ENCODE measurements around the gene SERPINI1. TPM values are rescaled to one million over a fixed set of nuclear protein-coding genes. Genes with fewer than 3 reads are reported as not detected.

The SERPINI1 gene
- total RNA-seq, 1 experiment from 2014 or later, result 6.4 TPM

DNA sequence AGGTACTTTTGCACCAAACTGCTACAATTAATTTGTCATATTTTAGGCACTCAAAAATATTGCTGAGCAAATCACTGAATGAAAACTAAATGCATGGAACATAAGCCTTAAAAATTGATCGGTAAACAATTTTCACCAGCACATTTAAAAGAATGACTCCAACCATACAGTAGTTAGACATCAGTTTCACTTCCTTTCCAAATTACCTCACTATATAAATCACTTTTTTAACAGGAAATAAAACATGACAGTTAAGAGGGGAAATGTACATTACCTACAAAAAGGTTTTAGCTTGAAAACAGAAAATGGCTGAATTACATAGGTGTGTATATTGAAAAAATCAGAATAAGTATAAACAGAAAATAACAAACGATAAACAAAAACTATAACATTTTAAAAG is 108.4 kb downstream of the SERPINI1 start (continued):
- no peak for TF ChIP-seq GABPB1 (CRISPR knock-in tag; IDR thresholded peaks at IDR 0.05)
- TF ChIP-seq MYBL2 (CRISPR knock-in tag; IDR thresholded peaks at IDR 0.05), result no peak
- TF ChIP-seq EMX1 (CRISPR knock-in tag; IDR thresholded peaks at IDR 0.05), result no peak
- no peak for TF ChIP-seq TP53 (CRISPR knock-in tag; IDR thresholded peaks at IDR 0.05)
- no peak for TF ChIP-seq GRHL2 (CRISPR knock-in tag; IDR thresholded peaks at IDR 0.05; ENCODE audit: insufficient replicate concordance, severe bottlenecking)
- TF ChIP-seq, protein P1, sequence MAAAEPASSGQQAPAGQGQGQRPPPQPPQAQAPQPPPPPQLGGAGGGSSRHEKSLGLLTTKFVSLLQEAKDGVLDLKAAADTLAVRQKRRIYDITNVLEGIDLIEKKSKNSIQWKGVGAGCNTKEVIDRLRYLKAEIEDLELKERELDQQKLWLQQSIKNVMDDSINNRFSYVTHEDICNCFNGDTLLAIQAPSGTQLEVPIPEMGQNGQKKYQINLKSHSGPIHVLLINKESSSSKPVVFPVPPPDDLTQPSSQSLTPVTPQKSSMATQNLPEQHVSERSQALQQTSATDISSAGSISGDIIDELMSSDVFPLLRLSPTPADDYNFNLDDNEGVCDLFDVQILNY (CRISPR knock-in tag; IDR thresholded peaks at IDR 0.05), result no peak
- TF ChIP-seq, protein P2, sequence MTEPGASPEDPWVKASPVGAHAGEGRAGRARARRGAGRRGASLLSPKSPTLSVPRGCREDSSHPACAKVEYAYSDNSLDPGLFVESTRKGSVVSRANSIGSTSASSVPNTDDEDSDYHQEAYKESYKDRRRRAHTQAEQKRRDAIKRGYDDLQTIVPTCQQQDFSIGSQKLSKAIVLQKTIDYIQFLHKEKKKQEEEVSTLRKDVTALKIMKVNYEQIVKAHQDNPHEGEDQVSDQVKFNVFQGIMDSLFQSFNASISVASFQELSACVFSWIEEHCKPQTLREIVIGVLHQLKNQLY (CRISPR knock-in tag; IDR thresholded peaks at IDR 0.05), result no peak
- TF ChIP-seq RORB (CRISPR knock-in tag; IDR thresholded peaks at IDR 0.05), result no peak

DNA sequence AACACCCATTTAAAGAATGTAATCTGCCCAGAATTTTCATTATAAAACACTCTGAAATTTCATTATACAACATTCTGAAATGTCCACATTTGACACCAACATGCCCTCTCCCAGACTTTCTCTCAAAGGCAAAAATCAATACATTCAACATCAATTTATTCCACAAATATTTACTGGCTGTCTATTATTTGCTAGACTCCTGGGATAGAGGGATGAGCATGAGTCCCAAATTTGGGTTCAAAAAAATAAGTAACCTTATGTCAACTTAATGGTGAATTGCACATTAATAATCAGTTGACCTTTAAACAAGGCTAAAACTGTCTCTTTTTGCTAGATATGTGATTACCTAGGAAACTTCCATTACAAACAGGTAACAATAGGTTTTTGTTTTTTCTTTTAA is 109.0 kb downstream of the SERPINI1 start:
- no peak for DNase-seq (ENCODE audit: low spot score)
- no peaks in the 10 kb centered on the region for H3K27me3 Mint-ChIP-seq (ENCODE audit: low read depth)
- no peak overlapping the region for H3K4me3 Mint-ChIP-seq
- H3K9me3 Mint-ChIP-seq, result peaks cover 8% of the 10 kb centered on the region
- no peak for ATAC-seq
- H3K4me1 Mint-ChIP-seq, result no peaks in the 10 kb centered on the region
- CTCF ChIA-PET, result no interaction called here
- no peak overlapping the region for H3K27ac Mint-ChIP-seq
- no peaks in the 10 kb centered on the region for H3K36me3 Mint-ChIP-seq
- POLR2A ChIA-PET, result no interaction called here
- TF ChIP-seq ZNF263 (CRISPR knock-in tag; IDR thresholded peaks at IDR 0.05; ENCODE audit: low read depth) (no peak), ZNF416 (CRISPR knock-in tag; IDR thresholded peaks at IDR 0.05) (no peak), SP1 (CRISPR knock-in tag; conservative IDR thresholded peaks at IDR 0.05) (no peak), ELF4 (CRISPR knock-in tag; IDR thresholded peaks at IDR 0.05; ENCODE audit: low read depth) (no peak), HMGA2 (CRISPR knock-in tag; IDR thresholded peaks at IDR 0.05) (no peak), ZNF219 (CRISPR knock-in tag; IDR thresholded peaks at IDR 0.05; ENCODE audit: borderline replicate concordance) (no peak), FOXJ3 (CRISPR knock-in tag; IDR thresholded peaks at IDR 0.05; ENCODE audit: borderline replicate concordance) (no peak), JAZF1 (CRISPR knock-in tag; IDR thresholded peaks at IDR 0.05) (no peak)
- TF ChIP-seq, protein P3, sequence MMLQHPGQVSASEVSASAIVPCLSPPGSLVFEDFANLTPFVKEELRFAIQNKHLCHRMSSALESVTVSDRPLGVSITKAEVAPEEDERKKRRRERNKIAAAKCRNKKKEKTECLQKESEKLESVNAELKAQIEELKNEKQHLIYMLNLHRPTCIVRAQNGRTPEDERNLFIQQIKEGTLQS (CRISPR knock-in tag; conservative IDR thresholded peaks at IDR 0.05), result no peak
- TF ChIP-seq, protein P4, sequence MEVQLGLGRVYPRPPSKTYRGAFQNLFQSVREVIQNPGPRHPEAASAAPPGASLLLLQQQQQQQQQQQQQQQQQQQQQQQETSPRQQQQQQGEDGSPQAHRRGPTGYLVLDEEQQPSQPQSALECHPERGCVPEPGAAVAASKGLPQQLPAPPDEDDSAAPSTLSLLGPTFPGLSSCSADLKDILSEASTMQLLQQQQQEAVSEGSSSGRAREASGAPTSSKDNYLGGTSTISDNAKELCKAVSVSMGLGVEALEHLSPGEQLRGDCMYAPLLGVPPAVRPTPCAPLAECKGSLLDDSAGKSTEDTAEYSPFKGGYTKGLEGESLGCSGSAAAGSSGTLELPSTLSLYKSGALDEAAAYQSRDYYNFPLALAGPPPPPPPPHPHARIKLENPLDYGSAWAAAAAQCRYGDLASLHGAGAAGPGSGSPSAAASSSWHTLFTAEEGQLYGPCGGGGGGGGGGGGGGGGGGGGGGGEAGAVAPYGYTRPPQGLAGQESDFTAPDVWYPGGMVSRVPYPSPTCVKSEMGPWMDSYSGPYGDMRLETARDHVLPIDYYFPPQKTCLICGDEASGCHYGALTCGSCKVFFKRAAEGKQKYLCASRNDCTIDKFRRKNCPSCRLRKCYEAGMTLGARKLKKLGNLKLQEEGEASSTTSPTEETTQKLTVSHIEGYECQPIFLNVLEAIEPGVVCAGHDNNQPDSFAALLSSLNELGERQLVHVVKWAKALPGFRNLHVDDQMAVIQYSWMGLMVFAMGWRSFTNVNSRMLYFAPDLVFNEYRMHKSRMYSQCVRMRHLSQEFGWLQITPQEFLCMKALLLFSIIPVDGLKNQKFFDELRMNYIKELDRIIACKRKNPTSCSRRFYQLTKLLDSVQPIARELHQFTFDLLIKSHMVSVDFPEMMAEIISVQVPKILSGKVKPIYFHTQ (CRISPR knock-in tag; IDR thresholded peaks at IDR 0.05), result no peak
- TF ChIP-seq, protein P5, sequence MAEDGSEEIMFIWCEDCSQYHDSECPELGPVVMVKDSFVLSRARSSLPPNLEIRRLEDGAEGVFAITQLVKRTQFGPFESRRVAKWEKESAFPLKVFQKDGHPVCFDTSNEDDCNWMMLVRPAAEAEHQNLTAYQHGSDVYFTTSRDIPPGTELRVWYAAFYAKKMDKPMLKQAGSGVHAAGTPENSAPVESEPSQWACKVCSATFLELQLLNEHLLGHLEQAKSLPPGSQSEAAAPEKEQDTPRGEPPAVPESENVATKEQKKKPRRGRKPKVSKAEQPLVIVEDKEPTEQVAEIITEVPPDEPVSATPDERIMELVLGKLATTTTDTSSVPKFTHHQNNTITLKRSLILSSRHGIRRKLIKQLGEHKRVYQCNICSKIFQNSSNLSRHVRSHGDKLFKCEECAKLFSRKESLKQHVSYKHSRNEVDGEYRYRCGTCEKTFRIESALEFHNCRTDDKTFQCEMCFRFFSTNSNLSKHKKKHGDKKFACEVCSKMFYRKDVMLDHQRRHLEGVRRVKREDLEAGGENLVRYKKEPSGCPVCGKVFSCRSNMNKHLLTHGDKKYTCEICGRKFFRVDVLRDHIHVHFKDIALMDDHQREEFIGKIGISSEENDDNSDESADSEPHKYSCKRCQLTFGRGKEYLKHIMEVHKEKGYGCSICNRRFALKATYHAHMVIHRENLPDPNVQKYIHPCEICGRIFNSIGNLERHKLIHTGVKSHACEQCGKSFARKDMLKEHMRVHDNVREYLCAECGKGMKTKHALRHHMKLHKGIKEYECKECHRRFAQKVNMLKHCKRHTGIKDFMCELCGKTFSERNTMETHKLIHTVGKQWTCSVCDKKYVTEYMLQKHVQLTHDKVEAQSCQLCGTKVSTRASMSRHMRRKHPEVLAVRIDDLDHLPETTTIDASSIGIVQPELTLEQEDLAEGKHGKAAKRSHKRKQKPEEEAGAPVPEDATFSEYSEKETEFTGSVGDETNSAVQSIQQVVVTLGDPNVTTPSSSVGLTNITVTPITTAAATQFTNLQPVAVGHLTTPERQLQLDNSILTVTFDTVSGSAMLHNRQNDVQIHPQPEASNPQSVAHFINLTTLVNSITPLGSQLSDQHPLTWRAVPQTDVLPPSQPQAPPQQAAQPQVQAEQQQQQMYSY (CRISPR knock-in tag; IDR thresholded peaks at IDR 0.05), result no peak
- TF ChIP-seq, protein P6, sequence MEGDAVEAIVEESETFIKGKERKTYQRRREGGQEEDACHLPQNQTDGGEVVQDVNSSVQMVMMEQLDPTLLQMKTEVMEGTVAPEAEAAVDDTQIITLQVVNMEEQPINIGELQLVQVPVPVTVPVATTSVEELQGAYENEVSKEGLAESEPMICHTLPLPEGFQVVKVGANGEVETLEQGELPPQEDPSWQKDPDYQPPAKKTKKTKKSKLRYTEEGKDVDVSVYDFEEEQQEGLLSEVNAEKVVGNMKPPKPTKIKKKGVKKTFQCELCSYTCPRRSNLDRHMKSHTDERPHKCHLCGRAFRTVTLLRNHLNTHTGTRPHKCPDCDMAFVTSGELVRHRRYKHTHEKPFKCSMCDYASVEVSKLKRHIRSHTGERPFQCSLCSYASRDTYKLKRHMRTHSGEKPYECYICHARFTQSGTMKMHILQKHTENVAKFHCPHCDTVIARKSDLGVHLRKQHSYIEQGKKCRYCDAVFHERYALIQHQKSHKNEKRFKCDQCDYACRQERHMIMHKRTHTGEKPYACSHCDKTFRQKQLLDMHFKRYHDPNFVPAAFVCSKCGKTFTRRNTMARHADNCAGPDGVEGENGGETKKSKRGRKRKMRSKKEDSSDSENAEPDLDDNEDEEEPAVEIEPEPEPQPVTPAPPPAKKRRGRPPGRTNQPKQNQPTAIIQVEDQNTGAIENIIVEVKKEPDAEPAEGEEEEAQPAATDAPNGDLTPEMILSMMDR (IDR thresholded peaks at IDR 0.05), result no peak
- TF ChIP-seq, protein P7, sequence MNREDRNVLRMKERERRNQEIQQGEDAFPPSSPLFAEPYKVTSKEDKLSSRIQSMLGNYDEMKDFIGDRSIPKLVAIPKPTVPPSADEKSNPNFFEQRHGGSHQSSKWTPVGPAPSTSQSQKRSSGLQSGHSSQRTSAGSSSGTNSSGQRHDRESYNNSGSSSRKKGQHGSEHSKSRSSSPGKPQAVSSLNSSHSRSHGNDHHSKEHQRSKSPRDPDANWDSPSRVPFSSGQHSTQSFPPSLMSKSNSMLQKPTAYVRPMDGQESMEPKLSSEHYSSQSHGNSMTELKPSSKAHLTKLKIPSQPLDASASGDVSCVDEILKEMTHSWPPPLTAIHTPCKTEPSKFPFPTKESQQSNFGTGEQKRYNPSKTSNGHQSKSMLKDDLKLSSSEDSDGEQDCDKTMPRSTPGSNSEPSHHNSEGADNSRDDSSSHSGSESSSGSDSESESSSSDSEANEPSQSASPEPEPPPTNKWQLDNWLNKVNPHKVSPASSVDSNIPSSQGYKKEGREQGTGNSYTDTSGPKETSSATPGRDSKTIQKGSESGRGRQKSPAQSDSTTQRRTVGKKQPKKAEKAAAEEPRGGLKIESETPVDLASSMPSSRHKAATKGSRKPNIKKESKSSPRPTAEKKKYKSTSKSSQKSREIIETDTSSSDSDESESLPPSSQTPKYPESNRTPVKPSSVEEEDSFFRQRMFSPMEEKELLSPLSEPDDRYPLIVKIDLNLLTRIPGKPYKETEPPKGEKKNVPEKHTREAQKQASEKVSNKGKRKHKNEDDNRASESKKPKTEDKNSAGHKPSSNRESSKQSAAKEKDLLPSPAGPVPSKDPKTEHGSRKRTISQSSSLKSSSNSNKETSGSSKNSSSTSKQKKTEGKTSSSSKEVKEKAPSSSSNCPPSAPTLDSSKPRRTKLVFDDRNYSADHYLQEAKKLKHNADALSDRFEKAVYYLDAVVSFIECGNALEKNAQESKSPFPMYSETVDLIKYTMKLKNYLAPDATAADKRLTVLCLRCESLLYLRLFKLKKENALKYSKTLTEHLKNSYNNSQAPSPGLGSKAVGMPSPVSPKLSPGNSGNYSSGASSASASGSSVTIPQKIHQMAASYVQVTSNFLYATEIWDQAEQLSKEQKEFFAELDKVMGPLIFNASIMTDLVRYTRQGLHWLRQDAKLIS (CRISPR knock-in tag; IDR thresholded peaks at IDR 0.05; ENCODE audit: borderline replicate concordance), result no peak
- TF ChIP-seq, protein P8, sequence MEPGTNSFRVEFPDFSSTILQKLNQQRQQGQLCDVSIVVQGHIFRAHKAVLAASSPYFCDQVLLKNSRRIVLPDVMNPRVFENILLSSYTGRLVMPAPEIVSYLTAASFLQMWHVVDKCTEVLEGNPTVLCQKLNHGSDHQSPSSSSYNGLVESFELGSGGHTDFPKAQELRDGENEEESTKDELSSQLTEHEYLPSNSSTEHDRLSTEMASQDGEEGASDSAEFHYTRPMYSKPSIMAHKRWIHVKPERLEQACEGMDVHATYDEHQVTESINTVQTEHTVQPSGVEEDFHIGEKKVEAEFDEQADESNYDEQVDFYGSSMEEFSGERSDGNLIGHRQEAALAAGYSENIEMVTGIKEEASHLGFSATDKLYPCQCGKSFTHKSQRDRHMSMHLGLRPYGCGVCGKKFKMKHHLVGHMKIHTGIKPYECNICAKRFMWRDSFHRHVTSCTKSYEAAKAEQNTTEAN (CRISPR knock-in tag; IDR thresholded peaks at IDR 0.05), result no peak
